ENCODE data around the gene BRIP1.
"Not testable (repeated sequence)": the region's sequence is repeated elsewhere in the genome, so short reads cannot be mapped to it uniquely, and the experiment has no call there.

Gene BRIP1

GRCh38 chr17:61723914-61724313, 139.4 kb downstream of the BRIP1 start:
- H3K9me3 ChIP-seq (replicated peaks; ENCODE audit: low read length): no peaks in the 10 kb centered on the region
- H3K9ac ChIP-seq (ENCODE audit: low read depth, low read length): no peak overlapping the region
- no peak overlapping the region for H3K4me2 ChIP-seq (ENCODE audit: low read length)
- H3K4me3 ChIP-seq (ENCODE audit: low read length): no peak overlapping the region
- no peaks in the 10 kb centered on the region for H3K36me3 ChIP-seq (ENCODE audit: insufficient read depth, low read length)
- no peaks in the 10 kb centered on the region for H3K4me1 ChIP-seq (ENCODE audit: control insufficient read depth, insufficient read depth, low read length)
- no peaks in the 10 kb centered on the region for H3K27me3 ChIP-seq (ENCODE audit: control insufficient read depth, insufficient read depth, low read length)

DNA sequence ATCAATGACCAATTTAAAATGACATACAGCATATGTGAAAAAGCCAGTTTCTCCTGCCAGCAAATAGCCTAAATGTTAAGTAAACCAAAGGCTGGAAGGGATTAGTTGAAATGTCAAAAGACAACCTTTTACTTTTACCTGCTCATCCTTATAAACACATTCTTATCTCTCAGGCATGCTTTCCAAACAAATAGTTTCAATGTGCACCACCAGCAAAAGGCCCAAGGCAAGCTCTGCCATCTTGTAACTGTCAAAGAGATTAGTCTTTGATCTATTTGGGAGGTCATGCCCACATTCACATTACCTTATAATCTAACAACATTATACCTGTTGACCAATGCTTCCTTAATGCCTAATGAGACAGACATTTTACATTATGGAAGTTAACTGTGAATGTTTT, 140.1 kb downstream of the BRIP1 start:
- Histone ChIP-seq H3K9me3 (replicated peaks; ENCODE audit: low read length) (no peaks in the 10 kb centered on the region), H3K4me2 (ENCODE audit: low read length) (no peak overlapping the region), H3K4me3 (ENCODE audit: low read length) (no peak overlapping the region), H3K27me3 (ENCODE audit: control insufficient read depth, insufficient read depth, low read length) (no peaks in the 10 kb centered on the region), H3K9ac (ENCODE audit: low read depth, low read length) (no peak overlapping the region), H3K36me3 (ENCODE audit: insufficient read depth, low read length) (no peaks in the 10 kb centered on the region), H3K4me1 (ENCODE audit: control insufficient read depth, insufficient read depth, low read length) (no peaks in the 10 kb centered on the region)

DNA sequence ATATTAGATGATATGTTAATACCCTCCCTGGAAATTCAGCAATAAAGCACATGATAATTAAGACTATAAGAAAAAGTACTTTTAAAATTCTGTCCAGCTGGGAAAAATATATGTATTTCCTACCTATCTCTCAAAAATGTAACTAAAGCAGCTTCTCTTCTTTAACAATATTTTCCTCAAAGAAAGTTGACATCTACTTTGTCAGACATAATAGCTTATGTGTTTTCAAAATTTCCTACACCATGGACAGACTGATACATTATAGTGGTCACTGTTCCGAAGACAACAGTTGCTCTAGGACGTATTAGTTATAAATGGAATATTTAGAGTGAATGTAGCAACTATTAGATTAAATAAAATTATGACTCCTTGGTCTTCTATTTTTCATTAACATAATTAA, 140.9 kb downstream of the BRIP1 start:
- Histone ChIP-seq H3K9ac (ENCODE audit: low read depth, low read length) (no peak overlapping the region), H3K4me1 (ENCODE audit: control insufficient read depth, insufficient read depth, low read length) (no peaks in the 10 kb centered on the region), H3K4me2 (ENCODE audit: low read length) (no peak overlapping the region), H3K36me3 (ENCODE audit: insufficient read depth, low read length) (no peaks in the 10 kb centered on the region), H3K4me3 (ENCODE audit: low read length) (no peak overlapping the region), H3K9me3 (replicated peaks; ENCODE audit: low read length) (no peaks in the 10 kb centered on the region), H3K27me3 (ENCODE audit: control insufficient read depth, insufficient read depth, low read length) (no peaks in the 10 kb centered on the region)

DNA sequence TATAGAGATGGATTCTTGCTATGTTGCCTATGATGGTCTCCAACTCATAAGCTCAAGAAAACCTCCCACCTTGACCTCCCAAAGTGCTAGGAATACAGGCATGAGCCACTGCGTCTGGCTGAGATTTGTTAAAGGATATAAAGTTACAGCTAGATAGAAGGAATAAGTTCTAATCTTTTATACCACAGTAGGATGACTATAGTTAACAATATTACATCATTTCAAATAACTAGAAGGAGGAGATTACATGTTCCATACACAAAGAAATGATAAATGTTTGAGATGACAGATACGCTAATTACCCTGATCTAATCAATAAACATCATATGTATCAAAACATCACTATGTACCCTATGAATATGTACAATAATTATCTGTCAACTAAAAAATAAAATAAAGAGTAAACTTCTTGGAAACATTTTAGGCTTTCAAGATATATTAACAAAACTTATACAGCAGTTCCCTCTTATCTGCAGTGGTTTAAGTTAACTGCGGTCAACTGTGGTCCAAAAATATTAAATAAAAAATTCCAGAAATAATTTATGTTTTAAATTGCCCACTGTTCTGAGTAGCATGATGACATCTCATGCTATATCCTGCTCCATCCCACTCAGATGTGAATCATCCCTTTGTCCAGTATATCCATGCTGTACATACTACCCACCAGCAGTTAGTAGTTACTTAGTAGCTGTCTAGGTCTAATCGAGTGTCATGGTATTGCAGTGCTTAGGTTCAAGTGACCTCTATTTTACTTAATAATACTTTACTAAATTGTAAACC, 143.1 kb downstream of the BRIP1 start:
- H3K9ac ChIP-seq (ENCODE audit: low read depth, low read length): no peak overlapping the region
- H3K36me3 ChIP-seq (ENCODE audit: insufficient read depth, low read length): no peaks in the 10 kb centered on the region
- H3K4me3 ChIP-seq (ENCODE audit: low read length): no peak overlapping the region
- H3K27me3 ChIP-seq (ENCODE audit: control insufficient read depth, insufficient read depth, low read length): no peaks in the 10 kb centered on the region
- H3K9me3 ChIP-seq (replicated peaks; ENCODE audit: low read length): no peaks in the 10 kb centered on the region
- no peaks in the 10 kb centered on the region for H3K4me1 ChIP-seq (ENCODE audit: control insufficient read depth, insufficient read depth, low read length)
- no peak overlapping the region for H3K4me2 ChIP-seq (ENCODE audit: low read length)

- H3K4me1 ChIP-seq (ENCODE audit: control insufficient read depth, insufficient read depth, low read length); H3K36me3 ChIP-seq (ENCODE audit: insufficient read depth, low read length); H3K27me3 ChIP-seq (ENCODE audit: control insufficient read depth, insufficient read depth, low read length); H3K4me2 ChIP-seq (ENCODE audit: low read length); H3K9ac ChIP-seq (ENCODE audit: low read depth, low read length); H3K4me3 ChIP-seq (ENCODE audit: low read length); H3K9me3 ChIP-seq (replicated peaks; ENCODE audit: low read length): not testable (repeated sequence)
Measured at GRCh38 chr17:61719220-61719619, 144.1 kb downstream of the BRIP1 start.

- Histone ChIP-seq H3K4me1 (ENCODE audit: control insufficient read depth, insufficient read depth, low read length) (no peaks in the 10 kb centered on the region), H3K4me3 (ENCODE audit: low read length) (no peak overlapping the region), H3K27me3 (ENCODE audit: control insufficient read depth, insufficient read depth, low read length) (no peaks in the 10 kb centered on the region), H3K4me2 (ENCODE audit: low read length) (no peak overlapping the region), H3K9me3 (replicated peaks; ENCODE audit: low read length) (no peaks in the 10 kb centered on the region), H3K36me3 (ENCODE audit: insufficient read depth, low read length) (no peaks in the 10 kb centered on the region), H3K9ac (ENCODE audit: low read depth, low read length) (no peak overlapping the region)
Measured at GRCh38 chr17:61718022-61718421, 145.3 kb downstream of the BRIP1 start.

GRCh38 chr17:61717352-61717751, 146.0 kb downstream of the BRIP1 start:
- Histone ChIP-seq H3K9me3 (replicated peaks; ENCODE audit: low read length) (no peaks in the 10 kb centered on the region), H3K36me3 (ENCODE audit: insufficient read depth, low read length) (no peaks in the 10 kb centered on the region), H3K9ac (ENCODE audit: low read depth, low read length) (no peak overlapping the region), H3K4me3 (ENCODE audit: low read length) (no peak overlapping the region), H3K4me2 (ENCODE audit: low read length) (no peak overlapping the region), H3K4me1 (ENCODE audit: control insufficient read depth, insufficient read depth, low read length) (no peaks in the 10 kb centered on the region), H3K27me3 (ENCODE audit: control insufficient read depth, insufficient read depth, low read length) (no peaks in the 10 kb centered on the region)

DNA sequence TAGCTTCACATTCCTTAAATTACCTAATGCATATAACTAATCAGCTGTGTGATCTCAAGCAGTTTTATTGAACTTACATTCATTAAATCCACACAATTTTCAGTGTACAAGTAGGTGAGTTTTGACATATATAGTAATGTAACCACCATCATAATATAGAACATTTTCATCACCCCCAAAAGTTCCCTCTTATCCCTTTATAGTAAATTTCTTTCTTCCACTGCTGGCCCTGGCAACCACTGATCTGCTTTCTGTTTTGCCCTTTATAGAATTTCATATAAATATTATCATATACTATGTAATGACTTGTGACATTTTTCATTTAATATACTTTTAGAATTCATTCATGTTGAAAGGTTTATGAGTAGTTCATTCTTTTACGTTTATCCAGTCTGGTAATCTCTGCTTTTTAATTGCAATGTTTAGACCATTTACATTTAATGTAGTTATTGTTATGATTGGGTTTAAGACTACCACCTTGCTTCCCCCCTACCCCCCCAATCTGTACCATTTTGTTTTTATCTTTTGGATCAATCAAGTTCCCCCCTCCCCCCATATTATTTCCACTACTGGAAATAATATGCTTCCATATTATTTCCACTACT, 147.0 kb downstream of the BRIP1 start:
- Histone ChIP-seq H3K4me1 (ENCODE audit: control insufficient read depth, insufficient read depth, low read length) (no peaks in the 10 kb centered on the region), H3K4me3 (ENCODE audit: low read length) (no peak overlapping the region), H3K4me2 (ENCODE audit: low read length) (no peak overlapping the region), H3K27me3 (ENCODE audit: control insufficient read depth, insufficient read depth, low read length) (no peaks in the 10 kb centered on the region), H3K36me3 (ENCODE audit: insufficient read depth, low read length) (no peaks in the 10 kb centered on the region), H3K9me3 (replicated peaks; ENCODE audit: low read length) (no peaks in the 10 kb centered on the region), H3K9ac (ENCODE audit: low read depth, low read length) (no peak overlapping the region)

DNA sequence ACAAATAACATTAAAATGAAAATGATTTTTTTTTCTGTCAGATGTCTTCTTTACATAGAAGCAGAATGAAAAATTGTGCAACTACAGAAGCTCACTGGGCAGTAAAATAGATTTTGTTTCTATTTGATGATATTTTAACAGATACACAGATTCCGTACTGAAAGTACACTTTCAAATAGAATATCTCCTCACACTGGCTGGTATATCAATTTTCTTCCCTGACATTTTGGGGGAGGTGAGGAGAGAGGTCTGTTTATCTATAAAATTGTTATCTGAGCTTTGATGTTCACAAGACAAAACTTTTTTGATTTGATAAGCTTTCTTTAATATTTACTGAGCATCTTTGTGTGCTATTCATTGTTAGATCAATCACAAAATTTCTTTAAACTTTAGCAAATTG, 148.0 kb downstream of the BRIP1 start:
- Histone ChIP-seq H3K4me3 (ENCODE audit: low read length) (no peak overlapping the region), H3K4me2 (ENCODE audit: low read length) (no peak overlapping the region), H3K27me3 (ENCODE audit: control insufficient read depth, insufficient read depth, low read length) (no peaks in the 10 kb centered on the region), H3K36me3 (ENCODE audit: insufficient read depth, low read length) (no peaks in the 10 kb centered on the region), H3K4me1 (ENCODE audit: control insufficient read depth, insufficient read depth, low read length) (no peaks in the 10 kb centered on the region), H3K9me3 (replicated peaks; ENCODE audit: low read length) (no peaks in the 10 kb centered on the region), H3K9ac (ENCODE audit: low read depth, low read length) (no peak overlapping the region)

GRCh38 chr17:61714300-61714699, 149.0 kb downstream of the BRIP1 start:
- H3K9me3 ChIP-seq (replicated peaks; ENCODE audit: low read length): no peaks in the 10 kb centered on the region
- no peaks in the 10 kb centered on the region for H3K4me1 ChIP-seq (ENCODE audit: control insufficient read depth, insufficient read depth, low read length)
- H3K36me3 ChIP-seq (ENCODE audit: insufficient read depth, low read length): no peaks in the 10 kb centered on the region
- H3K9ac ChIP-seq (ENCODE audit: low read depth, low read length): no peak overlapping the region
- H3K27me3 ChIP-seq (ENCODE audit: control insufficient read depth, insufficient read depth, low read length): no peaks in the 10 kb centered on the region
- H3K4me2 ChIP-seq (ENCODE audit: low read length): no peak overlapping the region
- H3K4me3 ChIP-seq (ENCODE audit: low read length): no peak overlapping the region

GRCh38 chr17:61713035-61713434, 150.3 kb downstream of the BRIP1 start:
- no peak overlapping the region for H3K9ac ChIP-seq (ENCODE audit: low read depth, low read length)
- H3K27me3 ChIP-seq (ENCODE audit: control insufficient read depth, insufficient read depth, low read length): no peaks in the 10 kb centered on the region
- H3K4me1 ChIP-seq (ENCODE audit: control insufficient read depth, insufficient read depth, low read length): no peaks in the 10 kb centered on the region
- no peaks in the 10 kb centered on the region for H3K36me3 ChIP-seq (ENCODE audit: insufficient read depth, low read length)
- H3K9me3 ChIP-seq (replicated peaks; ENCODE audit: low read length): no peaks in the 10 kb centered on the region
- H3K4me3 ChIP-seq (ENCODE audit: low read length): no peak overlapping the region
- H3K4me2 ChIP-seq (ENCODE audit: low read length): no peak overlapping the region

DNA sequence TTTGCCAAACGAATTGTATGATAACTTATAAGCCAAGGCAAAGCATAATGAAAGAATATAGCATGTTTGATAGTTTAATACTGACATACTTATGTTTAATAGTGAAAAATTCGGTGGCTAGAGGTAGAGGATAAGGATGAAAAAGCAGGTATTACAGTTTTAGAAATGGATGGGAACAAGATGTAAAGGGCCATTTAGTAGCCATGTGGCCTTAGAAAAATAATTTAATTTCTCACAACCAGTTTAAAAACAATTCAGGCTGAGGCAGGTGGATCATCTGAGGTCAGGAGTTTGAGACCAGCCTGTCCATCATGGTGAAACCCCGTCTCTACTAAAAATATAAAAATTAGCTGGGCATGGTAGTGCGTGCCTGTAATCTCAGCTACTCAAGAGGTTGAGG, 152.8 kb downstream of the BRIP1 start:
- H3K36me3 ChIP-seq (ENCODE audit: insufficient read depth, low read length): no peaks in the 10 kb centered on the region
- no peaks in the 10 kb centered on the region for H3K4me1 ChIP-seq (ENCODE audit: control insufficient read depth, insufficient read depth, low read length)
- H3K4me3 ChIP-seq (ENCODE audit: low read length): no peak overlapping the region
- H3K27me3 ChIP-seq (ENCODE audit: control insufficient read depth, insufficient read depth, low read length): no peaks in the 10 kb centered on the region
- H3K4me2 ChIP-seq (ENCODE audit: low read length): no peak overlapping the region
- H3K9ac ChIP-seq (ENCODE audit: low read depth, low read length): no peak overlapping the region
- H3K9me3 ChIP-seq (replicated peaks; ENCODE audit: low read length): no peaks in the 10 kb centered on the region
